Stimulated activated naive CD4-positive, alpha-beta T cell treated with Interleukin-2 at 50 U/mL for 16 hours (primary cell): ENCODE data around the gene RARB.

Source experiments
- DNase-seq: peaks from one replicate; lab custom pipeline; 2025; lab: John Stamatoyannopoulos, UW

RARB gene

DNA sequence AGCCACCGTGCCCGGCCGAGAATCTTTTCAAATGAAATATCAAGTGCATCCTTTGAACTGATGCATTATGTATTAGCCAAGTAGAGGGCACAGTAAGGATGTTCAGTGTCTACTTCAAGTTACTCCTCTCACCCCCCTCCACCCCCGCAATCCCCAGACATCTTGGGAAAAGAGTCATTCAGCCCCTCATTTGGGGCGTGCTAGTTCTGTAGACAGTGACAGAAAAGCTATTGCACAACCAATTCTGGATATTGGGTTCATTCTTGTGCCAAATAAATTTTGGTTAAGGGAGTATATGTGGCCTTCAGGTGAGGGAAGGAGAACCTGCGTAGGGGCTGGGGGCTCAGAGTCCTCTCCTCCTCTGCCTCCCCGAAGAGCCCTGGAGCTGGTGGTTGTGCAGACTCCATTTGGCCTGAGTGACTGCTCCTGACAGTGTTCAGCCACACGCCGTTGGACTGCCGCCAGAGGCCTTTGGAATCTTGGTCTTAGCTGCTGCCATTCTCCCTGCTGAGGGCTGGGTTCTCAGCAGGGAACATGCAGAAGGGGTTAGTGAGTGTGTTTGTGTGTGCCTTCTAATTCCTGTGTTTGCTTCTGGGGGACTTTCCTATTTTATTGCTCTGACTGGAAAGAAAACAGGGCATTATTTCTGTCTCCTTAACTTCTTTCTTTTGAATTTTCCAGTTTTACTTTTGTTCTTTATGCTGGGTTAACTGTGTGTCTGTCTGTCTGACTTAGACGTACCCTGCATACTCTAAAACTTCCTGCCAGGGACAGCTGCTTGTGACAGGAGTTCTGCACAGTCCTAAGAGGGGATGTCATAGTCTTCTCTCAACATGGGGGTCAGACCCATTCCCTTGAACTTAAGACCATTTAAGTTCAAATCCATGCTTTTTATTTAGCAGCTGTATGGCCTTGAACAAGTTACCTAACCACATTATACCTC, 21.0 kb downstream of the RARB start:
- no peak for DNase-seq

DNA sequence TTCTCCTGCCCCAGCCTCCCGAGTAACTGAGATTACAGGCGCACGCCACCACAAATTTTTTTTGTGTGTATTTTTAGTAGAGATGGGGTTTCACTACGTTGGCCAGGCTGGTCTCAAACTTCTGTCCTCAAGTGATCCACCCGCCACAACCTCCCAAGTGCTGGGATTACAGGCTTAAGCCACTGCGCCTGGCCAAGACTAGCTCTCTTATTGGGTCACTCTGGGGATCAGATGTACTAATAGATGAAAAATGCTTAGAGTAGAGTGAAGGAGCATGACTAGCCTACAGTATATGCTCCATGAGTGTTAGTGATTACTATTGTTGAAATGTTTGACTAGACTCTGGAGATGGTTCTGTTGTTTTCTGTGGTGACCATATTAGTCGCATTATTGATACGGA, 21.8 kb downstream of the RARB start:
- no peak for DNase-seq

DNA sequence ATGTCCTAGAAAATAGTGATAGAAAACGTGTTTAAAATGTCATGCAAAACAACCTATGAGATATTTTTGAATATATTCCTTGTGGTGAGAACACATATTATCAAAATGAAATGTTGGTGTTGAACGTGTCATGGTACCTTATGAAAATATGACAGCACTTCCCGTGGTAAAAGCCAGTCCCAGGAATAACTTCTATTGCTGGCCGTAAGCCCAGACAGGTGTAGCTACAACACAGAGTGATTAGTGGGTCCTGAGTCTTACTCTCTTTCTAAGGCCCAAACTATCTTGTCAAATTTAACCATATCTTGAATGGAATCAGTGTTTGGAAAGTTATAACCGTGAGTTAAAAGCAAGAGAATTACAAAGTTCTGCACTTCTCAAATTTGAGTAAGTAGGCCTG, 24.1 kb downstream of the RARB start:
- DNase-seq, result no peak

DNA sequence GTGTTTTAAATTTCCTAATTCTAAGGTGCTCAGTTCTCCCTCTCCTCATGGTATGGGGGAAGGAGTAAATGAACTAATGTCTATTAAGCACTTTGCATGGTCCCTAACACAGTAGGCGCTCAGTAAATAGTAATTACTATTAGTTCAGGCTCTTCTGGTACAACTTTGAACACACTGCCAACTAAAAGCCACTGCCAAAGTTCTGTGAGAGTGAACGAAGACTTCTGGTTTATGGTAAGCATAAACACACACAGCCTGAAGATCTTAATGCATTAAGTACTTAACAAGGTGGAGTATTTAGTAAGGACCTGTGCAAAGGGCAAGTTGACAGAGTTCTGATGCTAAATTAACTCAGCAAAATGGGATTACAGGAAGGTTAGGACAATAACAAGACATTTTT, 24.7 kb downstream of the RARB start:
- no peak for DNase-seq

DNA sequence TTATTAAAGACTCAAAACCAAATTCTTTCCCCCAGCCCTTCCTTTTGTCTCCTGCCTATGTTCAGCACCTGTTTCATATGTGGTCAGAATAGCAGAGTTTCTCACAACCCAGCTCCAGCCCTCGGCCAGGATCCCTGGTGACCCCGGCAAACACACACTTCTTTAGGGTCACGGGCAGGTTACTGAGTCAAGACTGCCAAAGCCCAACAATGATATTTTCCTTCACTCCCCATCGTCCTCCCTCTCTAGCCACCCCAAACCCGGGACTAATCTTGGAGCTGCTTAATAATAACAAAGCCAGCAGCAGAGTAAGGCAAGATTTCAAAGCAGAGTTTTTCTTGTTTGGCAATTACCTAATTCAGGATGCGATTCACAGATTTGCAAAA, 25.5 kb downstream of the RARB start:
- DNase-seq, result no peak

DNA sequence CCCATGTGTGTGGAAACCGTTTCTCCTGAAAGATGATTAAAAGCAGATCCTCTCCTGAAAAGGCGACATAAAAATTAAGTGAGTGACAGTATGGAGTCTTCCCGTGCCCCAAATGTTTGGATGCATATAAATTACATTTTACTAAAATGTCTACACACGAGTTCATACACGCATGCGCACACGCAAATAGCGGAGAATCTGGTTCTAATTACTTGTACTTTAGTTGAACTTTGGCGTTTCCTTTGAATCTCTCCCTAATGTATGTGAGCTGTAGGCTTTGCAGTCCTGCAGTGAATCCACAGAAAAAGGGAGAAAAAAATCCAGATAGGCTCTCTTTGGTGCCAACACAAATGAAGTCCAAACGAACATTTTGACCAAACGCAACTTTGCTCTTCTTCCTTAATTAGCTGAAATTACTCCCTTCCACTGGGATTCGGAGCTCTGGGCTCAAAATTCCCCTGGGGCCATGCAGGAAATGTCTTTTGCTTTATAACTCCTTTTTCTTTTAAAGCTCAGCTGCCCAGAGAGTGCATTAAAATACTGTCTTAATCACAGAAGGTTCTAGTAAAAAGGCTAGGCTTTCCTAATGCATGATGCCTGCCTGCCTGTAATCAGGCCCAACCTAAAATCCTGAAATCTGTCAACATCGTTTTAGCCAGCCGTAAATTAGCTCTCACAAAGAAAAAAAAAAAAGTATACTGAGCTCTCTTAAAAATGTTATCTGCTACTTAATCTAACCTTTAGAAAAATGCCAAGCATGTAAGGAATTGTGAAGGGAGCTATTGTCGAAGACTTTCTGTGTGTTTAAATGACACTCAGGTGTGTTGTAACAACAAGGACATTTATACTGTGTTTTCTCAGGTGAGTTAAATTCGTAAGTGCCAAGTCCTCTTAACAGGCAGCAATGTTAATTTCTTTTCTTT, 26.2 kb downstream of the RARB start:
- DNase-seq, result no peak

DNA sequence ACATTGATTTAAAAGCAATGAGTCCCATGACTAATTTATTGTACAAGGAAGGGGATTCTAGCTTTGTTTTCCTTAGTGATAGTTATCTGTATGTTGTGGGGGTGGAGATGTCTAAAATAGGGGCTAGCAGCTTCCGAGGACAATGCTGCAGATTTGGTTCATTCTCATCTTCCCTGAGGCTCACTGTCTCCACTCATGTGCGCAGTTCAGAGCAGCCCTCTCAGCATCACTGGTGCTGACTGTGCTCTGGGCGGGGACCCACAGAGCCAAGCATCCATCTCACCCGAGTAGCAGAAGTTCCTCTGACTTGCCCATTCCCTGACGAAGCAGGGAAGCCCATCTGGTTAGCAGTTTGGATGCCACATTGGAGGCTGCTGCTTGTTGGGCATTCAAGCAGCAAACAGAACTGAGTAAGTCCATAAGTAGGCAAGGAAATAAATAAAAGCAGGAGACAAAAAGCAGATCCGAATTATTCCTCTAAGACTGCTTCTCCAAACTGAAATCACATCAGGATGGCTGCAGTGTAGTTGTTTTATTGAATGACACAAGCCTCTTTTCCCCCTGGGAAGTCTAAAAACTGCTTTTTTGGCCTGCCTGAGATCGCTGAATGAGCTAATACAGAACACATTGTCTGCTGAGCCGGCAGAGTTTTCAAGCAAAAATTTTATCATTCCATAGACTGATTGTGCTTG, 27.5 kb downstream of the RARB start:
- DNase-seq, result no peak

DNA sequence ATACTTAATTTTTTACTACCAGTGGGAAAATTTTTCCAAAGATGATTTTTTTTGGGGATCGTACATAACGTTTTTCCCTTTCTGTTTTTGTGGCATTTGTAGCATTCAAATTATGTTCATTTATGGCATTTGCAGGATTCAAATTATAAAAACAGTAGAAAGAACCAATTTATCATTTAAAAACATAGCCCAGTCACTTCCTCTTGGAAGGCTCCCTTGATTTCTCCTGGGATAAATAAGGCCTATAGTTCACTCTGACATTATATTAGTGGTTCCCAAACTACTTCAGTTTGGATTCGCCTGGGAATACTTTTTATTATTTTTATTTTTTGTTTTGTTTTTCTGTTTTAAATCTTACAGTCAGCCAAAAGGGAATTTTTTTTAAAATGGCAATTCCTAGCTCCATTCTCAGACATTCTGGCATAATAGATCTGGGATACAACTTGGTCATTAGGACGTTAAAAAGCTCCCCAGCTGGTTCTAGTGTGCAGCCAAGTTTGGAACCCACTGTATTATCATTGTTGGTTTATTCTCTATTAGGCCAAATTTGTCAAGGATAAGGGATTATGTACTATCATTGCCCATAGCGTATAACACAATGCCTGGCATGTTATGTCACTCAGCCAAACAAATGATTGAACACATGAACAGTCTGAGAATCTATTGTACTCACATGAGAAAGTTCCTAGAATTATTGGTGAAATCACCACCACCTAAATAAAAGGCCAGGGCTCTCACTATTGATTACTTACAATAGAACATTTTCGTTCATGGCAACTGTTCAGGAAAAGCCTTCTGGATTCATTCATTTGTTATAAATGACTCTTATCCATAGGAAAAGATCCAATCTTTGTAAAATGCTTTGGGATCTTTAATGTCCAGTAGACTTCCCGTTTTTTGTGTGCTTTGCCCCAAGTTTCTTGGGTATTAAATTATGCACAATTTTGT, 28.9 kb downstream of the RARB start:
- DNase-seq, result no peak

DNA sequence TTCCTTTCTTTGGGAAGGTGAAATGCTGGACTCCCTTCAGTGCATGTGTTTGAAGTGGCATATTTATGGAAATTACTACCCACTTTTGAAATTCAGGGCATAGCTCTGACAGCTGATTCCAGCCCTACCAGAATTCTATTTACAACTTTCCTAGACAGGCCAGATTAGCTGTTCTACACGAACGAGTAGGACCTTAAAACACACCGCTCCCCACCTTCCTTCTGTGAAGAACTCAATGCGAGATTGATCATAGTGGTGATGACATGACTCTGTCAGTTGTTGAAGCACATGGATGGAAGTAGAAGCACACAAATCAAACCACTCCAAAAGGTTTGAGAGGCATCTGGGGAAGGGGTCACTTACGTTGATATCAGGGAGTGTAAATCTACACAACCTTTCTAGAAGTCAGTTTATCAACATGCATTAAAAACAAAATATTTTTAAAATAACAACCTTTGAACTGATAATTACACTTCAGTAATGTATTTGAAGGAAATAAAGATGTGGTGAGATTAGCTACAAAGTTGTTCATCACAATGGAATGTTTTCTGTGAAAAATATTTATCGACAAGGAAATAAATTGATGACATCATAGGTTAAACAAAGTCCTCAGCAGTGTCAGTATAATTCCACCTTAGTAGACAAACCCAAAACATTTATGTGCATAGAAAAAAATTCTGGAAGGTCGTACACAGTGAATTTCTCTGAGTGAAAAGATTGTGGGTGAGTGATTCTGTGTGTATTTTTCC, 29.8 kb downstream of the RARB start:
- no peak for DNase-seq

DNA sequence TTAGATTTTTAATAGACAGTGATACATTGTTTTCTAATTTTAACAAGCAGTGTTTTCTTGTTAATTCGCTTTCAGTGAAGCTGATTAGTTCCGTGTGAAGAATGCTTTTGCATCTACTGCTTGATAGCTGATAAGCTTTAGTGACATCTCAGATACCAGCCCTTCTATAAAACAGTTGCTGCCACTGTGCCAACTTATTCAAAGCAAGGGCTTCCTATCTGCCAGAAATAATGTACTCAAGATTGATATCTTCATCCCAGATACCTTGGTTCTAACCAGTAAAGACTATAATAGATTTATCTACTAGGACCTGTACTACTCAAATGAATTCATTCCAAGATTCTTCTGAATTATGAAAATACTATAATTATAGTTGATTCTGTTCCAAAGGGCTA, 30.4 kb downstream of the RARB start:
- DNase-seq, result no peak

DNA sequence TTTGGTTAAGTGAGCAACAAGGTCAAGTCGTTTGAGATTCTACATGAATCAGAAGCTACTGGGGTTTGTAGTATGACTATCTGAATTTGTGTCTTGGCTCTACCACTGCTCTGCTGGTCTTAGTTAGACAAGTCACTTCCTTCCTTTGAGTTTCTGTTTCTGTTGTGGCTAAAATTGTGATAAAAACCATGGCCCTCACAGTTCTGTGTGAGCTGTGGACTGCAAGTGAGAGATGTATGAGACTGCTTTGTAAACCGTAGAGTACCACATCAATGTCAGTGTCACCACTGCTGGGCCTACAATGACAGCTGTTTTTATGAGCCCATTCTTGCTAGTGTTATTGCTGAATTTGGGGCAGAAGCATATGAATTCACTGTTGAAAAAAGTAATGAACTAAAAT, 32.7 kb downstream of the RARB start:
- DNase-seq, result no peak

DNA sequence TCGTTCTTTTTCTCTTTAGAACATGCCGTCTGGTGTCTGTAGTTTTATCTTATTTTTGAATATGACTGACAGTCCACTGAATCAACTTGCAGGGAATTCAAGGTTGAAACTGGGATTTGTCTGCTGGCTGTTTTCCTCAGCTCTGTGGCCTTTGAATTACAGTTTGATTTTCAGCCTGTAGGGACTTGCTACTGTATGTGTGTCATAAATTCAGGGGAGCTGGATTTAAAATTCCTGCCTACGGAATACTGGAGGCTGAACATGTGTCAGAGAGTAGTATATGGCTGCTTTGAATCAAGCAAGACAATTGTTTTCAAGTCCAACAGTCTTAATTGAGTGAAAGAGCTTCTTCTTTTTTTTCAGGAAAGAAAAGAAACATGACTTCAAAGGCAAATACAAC, 33.9 kb downstream of the RARB start:
- no peak for DNase-seq

DNA sequence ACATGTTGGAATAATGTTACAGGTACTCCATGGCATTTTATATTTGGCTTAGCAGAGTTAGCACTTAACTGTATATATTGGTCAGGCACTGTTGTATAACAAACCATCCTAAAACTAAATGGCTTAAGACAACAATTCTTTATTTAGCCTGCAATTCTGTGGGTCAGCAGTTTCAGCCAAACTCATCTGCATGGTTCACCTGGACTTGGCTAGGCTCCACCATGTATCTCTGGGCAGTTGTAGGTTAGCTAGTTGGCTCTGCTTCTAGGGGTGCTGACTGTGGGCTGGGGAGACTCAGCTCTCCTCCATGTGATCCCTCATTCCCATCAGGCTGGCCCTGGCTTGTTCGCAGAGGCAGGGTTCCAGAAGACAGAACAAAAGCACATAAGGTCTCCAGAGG, 34.4 kb downstream of the RARB start:
- no peak for DNase-seq

DNA sequence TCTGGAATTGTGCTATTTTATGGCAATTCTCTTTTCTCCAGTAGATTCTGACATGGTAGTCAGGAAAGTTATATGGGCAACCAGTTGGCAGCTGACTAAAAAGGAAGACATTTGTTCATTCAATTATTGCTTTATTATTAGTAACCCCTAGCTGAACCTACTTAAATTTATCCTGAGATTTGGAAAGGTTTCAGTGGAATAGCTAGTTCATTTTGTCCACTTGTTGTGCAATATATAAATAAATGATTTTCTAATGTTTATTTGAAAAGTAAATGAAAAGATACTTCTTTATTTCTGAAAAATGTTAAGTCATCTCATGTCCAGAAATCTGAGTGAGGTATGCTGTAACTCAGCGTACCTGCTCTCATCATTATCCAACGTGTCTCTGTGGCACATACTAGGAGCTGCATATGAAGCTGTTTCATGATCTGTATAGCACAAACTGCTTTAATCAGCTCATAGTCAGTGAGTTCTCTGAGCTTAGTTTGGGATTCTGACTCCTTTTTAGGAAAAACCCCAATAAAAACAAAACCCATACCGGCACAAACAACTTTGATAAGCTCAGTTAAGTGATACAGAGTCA, 35.9 kb downstream of the RARB start:
- DNase-seq, result no peak

DNA sequence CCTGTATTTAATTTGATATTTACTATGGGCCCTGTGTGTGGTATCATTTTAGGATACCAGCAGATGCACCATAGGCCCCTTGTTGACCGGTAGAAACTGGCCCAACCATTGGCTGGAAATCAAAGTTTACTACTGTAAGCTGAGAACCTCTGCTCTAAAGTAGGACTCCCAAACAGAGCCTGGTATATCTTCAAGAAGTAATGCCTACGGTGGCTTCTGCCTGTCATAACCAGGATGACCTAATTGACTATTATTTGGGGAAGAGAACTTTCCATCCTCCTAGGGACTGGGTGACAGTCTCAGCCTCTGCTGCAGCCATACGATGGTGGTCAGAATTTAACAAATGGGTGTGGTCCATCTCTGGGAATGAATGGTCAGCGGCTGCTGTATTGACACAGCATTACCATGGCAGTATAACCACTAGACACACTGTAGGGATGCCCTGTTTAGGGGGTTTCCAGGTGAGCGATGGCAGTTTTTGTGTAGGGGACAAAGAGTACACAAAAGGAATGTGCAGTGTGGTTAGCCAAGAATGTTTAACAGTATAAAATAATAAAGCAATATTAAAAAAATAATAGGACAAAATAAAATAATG, 37.3 kb downstream of the RARB start:
- no peak for DNase-seq

DNA sequence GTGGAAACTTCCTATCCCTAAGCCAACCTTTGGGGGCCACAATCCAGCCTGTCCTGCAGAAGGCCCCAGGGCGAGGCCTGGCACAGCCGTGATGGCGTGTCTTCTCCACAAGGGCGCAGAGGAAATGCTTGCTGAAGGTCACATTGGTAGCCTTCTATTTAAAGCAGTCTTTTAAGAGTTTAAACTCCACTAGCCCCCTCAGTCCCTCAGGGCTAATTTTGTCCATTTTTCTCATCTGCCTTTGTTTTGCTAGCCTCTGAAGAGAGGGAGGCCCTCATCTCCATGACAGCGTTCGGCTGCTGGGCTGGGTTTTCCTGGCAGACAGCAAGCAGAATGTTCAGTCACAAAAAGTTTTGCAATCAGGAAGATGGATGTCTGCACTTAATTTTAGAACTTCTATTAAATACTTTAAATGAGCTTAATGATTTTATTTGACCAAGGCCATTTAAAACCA, 40.8 kb downstream of the RARB start:
- DNase-seq, result no peak

DNA sequence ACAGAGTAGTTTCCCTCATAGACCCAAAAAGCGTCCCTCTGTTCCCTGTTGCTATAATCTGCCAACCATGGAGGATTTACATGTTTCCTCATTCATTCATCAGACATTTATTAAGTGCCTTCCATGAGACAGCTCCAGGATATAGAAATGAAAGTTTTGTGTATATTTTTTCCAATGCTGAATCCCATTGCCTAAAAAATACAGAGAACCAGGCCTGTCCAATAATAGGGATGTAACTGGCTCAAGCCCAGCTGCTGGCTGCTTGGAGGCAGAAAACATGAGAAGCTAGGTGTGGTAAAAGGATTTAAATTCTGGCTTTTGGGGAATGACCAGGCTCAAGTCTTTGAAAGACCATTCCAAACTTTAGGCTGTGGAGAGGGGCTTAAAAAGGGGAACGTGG, 41.5 kb downstream of the RARB start:
- DNase-seq, result no peak

DNA sequence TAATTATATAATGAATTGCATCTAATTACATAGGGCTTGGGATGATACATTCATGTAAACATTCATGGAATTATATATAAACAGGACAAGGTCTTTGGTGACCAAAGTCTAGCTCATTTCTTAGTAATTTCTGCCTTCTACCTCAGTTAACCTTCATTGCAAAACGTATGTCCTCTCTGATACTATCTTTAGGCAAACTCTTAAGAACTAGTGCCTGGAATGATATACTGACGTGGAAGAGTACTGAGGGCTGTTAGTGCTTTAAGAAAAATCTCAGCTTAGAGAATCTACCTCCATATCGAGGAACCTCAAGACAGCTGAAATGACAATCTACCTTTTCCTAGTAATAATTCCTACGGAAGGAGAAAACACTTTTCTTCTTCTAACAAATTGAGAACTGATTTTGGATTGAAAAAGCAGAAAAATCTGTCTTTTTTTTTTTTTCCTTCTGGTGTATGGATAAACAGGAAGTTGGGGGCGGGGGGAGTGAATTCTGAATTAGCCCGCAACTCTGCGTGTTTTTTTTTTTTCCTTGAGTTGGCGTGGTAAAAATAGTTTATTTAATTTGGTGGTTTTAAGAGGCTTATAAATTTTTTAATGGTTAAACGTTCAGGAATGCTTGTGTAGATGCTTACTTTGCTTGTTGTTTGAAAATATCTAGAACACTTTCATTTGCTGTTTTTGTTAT, 43.2 kb downstream of the RARB start:
- DNase-seq, result no peak

DNA sequence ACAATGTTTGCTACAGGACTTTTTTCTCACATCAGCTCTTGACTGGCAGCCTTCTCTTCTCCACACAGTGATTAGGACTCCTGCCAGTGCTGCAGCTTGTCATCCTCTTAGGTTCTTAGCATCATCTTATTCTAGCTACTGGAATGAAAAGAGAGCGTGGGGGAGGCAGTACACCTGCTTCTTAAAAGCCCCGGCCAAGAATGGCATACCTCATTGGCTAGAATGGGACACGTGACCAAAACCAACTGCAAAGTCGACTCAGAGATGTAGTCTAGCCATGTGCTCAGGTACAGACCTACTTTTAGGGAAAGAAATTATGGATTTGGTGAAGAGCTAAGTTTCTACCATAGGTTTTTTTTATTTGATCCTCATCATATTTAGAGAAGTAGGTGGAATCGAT, 44.1 kb downstream of the RARB start:
- no peak for DNase-seq
